HG03095 (cell line): ENCODE results near the gene POLL.
"Not testable (repeated sequence)": the region's sequence is repeated elsewhere in the genome, so short reads cannot be mapped to it uniquely, and the experiment has no call there.

ENCODE experiments used
- ATAC-seq: cut with Tn5 transposase; IDR thresholded peaks from one replicate; pipeline ENCODE4 v1.9.1; 2021; ENCODE audit warnings: moderate library complexity; ENCODE audit not compliant: unreplicated experiment

The POLL gene

GRCh38 chr10:101611096-101611905, 23.2 kb upstream of the POLL start:
- ATAC-seq = no peak

- no peak for ATAC-seq
These were observed 21.4 kb upstream of the POLL start for GRCh38 chr10:101609481-101609880.

- ATAC-seq = no peak
These were observed 19.1 kb upstream of the POLL start for GRCh38 chr10:101607124-101607523.

GRCh38 chr10:101602761-101603398, 14.8 kb upstream of the POLL start:
- no peak for ATAC-seq

GRCh38 chr10:101601541-101601940, 13.5 kb upstream of the POLL start:
- no peak for ATAC-seq

- ATAC-seq = no peak
These were observed 9.2 kb upstream of the POLL start for GRCh38 chr10:101597091-101597900.

- ATAC-seq = no peak
These were observed 7.8 kb upstream of the POLL start for GRCh38 chr10:101595591-101596433.

- not testable (repeated sequence) for ATAC-seq
These were observed 5.3 kb upstream of the POLL start for GRCh38 chr10:101593331-101593730.

GRCh38 chr10:101588879-101589278, 822 bp upstream of the POLL start:
- ATAC-seq = no peak

GRCh38 chr10:101585841-101586240, 2.2 kb downstream of the POLL start:
- ATAC-seq = no peak

- no peak for ATAC-seq
These were observed 7.3 kb downstream of the POLL start for GRCh38 chr10:101580486-101581399.

GRCh38 chr10:101579516-101579870, 8.6 kb downstream of the POLL start:
- no peak for ATAC-seq

GRCh38 chr10:101578803-101579515, 9.1 kb downstream of the POLL start:
- ATAC-seq = no peak

GRCh38 chr10:101578192-101578591, 9.9 kb downstream of the POLL start:
- no peak for ATAC-seq

- no peak for ATAC-seq
These were observed 10.8 kb downstream of the POLL start for GRCh38 chr10:101577121-101577871.

- ATAC-seq = no peak
These were observed 11.7 kb downstream of the POLL start for GRCh38 chr10:101576211-101576863.

- ATAC-seq = no peak
These were observed 12.4 kb downstream of the POLL start for GRCh38 chr10:101575580-101576210.
